ENCODE measurements around the gene RANBP9.

Gene RANBP9

DNA sequence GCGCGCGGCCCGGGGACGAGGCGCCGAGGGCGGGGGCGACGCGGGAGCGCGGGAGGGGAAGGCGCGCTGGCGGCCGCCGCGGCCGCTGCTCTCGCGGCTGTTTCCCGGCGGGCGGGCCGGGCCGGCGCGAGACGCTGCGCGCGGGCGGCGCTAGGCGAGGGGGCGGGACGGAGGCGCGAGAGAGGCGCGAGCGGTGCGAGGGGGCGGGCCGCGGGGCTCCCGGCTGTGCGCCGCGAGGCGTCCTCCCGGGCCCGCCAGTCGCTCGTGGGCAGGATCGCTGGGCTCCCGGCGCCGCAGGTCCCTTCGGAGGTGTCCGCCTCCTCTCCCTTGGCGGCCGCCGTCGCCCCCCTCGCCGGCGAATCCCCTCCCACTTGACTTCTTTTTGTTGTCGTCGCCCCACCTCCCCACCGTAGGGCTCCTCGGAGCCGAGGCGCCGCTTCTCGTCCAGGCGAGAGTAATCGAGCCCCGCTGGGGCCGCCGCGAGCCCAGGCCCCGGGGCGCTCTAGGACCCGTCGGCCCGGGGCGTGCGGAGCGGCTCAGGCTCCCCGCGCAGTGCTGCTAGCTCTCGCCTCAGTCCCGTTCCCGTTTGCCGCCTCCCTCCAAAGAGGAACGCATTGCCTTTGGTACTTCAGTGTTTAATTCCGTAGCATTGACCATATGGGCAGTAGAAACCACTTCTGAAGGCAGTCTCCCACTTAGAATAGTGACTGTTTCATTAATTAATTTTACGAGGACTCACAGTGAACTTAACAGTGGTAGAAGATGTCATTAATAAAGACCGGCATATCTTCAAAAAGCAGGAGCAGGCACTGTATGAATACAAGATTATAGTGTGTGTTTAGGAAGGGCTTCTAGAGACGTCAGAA, at the start of gene RANBP9:
Gene RANBP9, minus strand, starts transcription at position 103 of the 866 bp plus-strand sequence. CDS start 330 bp downstream, outside the sequence.
- DNase-seq = peak; percentile 91

DNA sequence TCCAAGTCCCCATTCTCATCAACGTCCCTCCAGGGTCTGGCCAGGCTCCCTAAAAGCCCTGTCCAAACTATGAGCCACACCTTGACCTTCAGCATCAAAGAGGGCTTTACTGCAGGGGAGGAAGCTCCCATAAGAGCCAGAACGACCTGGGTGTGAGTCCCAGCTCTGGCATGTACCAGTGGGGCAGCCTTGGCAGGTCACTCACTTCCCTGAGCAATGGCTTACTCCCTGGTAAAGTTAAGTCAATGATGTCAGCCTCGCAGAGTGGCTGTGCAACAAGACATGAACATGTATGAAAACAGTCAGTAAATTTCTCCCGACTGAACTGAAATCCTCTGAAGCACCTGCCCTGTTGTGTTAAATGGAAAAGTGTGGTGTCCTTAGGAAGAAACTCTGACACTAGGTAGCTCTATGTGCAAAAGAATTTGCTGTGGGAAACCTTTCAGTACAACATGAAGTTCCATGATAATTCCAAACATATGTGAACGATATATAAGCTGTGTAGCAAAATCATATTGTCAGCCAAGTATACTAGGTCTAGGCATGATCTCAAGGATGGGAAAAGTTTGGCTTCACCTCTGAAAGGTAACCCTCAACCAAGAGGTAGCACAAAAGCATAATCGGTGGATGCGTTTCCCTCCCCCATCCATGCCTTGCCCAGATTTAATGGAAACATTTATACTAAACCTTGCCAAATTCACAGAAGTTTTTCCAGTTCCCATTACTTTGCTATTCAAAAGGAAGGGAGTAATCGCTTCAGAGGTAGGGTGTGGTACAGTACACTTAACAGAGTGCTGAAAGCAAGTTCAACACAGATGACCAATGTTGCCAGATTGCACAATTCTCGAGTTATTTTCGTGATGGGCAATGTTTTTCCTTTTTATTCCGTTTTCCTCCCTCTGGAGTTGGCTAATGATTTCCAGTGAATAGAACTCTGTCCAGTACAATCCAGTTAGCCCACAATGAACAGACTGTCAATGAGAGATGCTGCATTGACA, 49.0 kb upstream of the RANBP9 start:
- no peak for DNase-seq

DNA sequence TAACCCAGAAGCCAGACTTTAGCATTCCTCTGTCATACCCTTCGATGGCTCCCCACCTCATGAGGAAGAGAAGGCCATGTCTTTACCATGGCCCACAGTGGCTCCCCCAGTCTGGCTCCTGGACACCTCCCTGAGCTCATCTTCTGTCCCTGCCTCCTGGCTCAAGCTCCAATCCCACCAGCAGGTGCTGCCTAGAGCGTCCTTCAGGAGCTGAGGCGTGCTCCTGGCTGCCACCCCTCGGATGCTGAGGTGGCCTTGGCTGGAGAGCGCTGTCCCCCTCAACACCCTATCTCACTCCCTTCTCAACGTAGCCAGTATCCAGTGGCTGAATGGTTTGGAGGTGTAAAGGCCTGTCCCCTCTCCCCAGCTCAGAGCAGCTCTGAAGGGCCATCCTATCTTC, 47.4 kb upstream of the RANBP9 start:
- DNase-seq = no peak

DNA sequence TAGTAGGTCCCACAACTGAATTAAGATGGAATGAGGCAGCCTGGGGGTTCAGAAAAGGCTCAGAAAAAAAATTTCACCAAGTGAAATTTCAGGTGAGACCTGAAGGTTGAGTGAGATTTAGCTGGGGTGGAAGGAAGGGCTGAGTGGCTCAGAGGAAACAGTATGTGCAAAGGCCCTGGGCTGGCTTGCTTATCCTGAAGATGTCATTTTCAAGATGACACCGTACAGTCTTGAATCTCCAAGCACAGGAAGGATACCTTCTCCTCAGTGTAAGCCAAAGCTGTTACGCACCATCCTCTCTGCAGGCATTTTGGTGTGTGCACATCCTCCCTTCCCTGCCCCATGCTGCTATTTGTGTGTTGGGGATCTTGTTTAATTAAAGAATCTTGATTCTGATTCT, 43.0 kb upstream of the RANBP9 start:
- DNase-seq = no peak

DNA sequence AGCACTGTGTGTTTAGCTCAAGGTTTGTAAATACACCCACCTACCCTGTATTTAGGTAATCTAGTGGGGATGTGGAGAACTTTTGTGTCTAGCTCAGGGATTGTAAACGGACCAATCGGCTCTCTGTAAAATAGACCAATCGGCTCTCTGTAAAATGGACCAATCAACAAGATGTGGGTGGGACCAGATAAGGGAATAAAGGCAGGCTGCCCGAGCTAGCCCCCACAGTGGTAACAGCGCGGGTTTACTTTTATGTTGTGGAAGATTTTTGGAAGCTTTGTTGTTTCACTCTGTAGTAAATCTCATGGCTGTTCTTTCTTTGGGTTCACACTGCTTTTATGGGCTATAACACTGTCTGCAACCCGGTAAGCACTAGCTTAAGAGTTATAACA, 32.1 kb upstream of the RANBP9 start:
- no peak for DNase-seq

DNA sequence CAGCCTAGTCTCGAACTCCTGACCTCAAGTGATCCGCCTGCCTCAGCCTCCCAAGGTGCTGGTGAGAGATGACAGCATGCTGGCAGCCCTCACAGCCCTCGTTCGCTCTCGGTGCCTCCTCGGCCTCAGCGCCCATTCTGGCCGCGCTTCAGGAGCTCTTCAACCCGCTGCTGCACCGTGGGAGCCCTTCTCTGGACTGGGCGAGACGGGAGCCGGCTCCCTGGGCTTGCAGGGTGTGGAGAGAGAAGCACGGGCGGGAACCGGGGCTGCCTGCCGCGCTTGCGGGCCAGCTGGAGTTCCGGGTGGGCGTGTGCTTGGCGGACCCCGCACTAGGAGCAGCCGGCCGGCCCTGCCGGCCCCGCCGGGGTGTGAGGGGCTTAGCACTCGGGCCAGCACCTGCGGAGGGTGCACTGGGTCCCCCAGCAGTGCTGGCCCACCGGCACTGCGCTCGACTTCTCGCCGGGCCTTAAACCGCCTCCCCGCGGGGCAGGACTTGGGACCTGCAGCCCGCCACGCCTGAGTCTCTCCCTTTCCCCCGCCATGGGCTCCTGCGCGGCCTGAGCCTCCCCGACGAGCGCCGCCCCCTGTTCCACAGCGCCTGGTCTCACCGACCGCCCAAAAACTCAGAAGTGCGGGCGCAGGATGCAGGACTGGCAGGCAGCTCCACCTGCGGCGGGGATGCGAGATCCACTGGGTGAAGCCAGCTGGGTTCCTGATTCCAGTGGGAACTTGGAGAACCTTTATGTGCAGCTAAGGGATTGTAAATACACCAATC, 31.5 kb upstream of the RANBP9 start:
- no peak for DNase-seq

DNA sequence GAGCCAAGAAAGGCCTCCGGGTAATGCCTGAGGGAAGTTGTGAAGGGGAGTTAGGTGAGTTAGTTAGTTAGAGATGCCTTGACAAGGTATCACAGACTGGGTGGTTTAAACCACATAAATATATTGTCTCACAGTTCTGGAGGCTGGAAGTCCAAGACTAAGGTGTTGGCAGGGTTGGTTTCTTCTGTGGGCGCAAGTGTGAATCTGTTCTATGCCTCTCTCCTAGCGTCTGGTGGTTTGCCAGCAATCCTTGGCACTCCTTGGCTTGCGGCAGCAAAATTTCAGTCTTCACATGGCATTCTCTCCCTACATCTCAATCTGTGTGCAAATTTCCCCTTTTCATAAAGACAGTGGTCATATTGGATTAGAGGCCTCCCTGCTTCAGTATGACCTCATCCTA, 29.7 kb upstream of the RANBP9 start:
- no peak for DNase-seq

DNA sequence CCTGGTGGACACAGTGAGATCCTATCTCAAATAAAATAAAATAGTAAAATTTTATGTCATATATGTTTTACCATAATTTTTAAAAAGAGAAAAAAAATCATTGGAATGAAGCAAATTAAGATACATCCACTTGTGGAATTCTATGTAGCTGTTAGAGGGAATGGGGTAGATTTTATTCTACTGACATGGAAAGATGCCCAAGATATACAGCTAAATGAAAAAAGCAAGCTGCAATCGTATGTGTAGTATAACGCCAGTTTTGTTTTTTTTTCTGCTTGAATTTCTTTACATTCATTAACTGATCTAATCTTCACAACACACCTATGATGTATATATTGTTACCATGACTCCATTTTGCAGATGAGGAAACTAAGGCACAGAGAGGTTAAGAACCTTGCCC, 23.4 kb upstream of the RANBP9 start:
- DNase-seq = no peak

DNA sequence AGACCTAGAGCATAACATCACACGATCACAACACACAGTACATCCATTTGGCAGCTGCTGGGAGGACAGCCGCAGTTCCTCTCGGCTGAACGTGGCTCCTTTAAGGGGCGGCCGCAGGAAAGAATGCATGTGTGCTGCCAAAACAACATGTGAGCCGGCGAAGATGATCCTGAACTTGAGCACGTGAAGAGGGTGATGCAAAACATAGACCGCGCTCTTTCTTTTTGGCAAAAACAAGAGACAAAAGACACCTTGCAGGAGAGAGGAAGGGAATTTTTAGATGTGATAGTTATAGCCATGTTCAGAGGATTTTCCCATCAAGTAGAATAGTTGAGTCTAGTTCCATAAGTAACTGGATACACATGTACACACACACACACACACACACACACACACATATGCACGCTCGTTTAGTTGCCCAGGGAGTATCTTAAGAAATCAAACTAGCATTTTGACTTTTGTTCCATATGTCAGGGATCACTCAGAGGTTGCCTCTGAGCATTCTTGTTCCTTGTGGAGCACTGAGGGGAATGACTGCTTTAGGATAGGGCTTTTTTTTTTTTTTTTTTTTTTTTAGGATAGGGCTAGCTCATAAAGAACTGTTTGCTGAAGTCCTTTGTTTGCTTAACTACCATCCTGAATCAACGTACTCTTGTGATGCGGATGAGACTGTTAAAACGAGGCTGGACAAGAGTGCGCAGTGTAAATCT, 21.7 kb upstream of the RANBP9 start:
- no peak for DNase-seq

DNA sequence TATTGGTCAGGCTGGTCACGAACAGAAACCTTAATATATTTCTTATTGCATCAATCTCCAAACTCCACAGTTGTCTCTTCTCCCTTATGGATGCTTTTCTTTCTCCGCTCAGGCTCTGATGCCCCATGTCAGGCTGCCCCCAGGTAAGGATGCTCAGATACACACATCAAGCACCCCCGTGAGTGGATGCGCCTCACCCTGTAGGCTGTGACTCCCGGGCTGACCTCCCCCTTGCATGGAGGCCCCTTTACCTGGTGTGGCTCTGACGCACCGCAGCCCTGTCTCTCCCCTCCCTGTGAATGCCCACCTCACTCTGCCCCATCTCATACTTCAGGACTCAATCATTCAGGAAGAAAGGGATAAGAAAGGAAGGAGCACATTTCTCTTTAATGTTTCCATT, 19.1 kb upstream of the RANBP9 start:
- no peak for DNase-seq

DNA sequence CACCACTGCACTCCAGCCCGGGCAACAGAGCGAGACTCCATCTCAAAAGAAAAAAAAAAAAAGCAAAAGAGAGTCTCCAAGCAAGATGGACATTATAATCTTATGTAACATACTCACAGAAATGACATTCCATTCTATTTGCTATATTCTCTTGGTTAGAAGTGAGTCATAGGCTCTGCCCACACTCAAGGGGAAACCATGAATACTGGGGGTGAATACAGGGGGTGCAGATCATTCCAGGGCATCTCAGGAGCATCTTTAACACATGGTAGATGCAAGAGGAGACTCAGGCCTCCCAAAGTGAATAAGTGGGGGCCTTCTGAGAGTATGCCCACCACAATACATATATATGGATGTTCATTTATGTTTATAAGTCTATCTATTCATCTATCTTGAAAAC, 18.3 kb upstream of the RANBP9 start:
- DNase-seq = no peak

DNA sequence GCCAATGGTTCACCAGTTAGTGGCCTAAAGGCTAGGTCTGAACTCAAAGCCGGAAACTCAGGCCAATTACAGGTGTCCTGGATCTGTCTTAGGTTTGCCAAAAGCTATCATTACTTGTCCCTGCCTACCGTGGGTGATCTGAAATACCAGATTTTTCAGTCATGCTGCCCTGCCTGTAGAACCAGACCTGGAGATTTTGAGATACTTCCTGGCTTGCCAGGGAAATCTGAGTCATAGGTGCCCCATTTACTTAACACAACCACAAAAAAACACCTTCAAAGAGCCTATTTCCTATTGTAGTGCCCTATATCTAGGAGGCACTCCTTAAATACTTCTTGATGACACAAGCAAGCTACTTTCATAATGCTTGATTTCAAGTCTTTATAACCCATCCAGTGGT, 13.9 kb upstream of the RANBP9 start:
- peak; percentile 44 for DNase-seq

DNA sequence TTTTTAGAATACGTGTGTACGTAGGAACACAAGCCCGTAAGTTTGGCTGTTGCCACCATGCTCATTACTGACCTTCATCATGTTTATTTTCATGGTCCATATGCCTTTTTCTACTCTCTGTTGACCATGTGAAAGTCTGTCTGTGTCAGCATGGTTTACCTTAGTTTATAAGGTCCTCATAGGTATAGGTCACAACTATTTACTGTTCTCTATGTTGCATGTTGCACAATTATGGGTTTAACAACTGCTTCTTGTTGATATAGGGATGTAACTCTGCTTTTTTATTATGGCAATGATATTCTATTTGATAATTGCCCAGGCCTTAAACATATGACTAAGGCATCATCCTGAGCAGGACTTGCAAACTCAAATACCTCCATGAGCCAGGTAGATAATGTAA, 13.4 kb upstream of the RANBP9 start:
- no peak for DNase-seq

DNA sequence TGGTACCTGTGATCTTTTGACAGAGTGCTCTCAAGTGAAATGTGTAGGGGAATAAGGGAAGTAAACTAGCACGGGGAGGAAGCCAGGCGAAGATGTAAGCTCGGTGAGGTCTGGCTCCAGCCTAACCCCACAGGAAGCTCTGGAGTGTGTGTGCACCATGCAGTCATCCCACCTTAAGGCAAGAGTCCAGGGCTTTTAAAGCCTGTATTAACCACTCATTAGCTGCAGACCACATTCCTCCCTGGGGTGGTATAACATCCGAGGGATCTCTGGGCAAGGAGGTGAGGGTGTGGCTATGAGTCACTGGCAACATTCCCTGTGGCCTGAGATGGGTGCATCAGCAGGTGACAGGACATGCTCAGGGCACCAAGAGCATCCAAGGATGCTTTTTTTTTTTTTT, 12.5 kb upstream of the RANBP9 start:
- DNase-seq = no peak

DNA sequence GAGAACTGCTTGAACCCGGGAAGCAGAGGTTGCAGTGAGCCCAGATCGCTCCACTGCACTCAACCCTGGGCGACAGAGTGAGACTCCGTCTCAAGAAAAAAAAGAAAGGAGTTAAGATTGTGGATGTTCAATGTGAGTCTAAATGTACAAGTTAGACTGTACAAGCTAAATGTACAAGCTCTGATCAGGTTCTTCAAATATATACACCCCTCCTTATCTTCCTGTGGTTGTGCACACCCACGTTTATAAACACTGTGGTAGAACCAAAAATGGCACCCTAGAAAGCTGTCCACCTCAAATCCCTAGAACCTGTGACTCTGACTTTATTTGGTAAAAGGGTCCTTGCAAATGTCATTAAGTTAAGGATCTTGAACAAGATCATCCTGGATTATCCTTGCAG, 11.2 kb upstream of the RANBP9 start:
- no peak for DNase-seq

DNA sequence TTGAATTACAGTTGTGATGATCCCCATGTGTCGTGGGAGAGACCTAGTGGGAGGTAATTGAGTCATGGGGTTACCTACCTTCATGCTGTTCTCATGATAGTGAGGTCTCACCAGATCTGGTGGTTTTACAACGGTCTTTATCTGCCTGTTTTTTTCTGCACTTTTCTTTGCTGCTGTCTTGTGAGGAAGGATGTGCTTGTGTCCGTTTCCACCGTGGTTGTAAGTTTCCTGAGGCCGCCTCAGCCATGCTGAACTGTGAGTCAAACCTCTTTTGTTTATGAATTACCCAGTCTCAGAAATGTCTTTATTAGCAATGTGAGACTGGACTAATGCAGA, 6.5 kb upstream of the RANBP9 start:
- no peak for DNase-seq

DNA sequence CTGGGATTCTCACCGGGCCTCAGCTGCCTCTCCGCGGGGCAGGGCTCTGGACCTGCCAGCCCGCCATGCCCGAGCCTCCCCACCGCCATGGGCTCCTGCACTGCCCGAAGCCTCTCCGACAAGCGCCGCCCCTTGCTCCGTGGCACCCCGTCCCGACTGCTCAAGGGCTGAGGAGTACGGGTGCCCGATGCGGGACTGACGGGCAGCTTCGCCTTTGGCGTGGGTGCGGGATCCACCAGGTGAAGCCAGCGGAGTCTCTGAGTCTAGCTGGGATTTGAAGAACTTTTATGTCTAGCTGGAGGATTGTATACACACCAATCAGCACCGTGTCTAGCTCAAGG, 5.3 kb upstream of the RANBP9 start:
- no peak for DNase-seq

DNA sequence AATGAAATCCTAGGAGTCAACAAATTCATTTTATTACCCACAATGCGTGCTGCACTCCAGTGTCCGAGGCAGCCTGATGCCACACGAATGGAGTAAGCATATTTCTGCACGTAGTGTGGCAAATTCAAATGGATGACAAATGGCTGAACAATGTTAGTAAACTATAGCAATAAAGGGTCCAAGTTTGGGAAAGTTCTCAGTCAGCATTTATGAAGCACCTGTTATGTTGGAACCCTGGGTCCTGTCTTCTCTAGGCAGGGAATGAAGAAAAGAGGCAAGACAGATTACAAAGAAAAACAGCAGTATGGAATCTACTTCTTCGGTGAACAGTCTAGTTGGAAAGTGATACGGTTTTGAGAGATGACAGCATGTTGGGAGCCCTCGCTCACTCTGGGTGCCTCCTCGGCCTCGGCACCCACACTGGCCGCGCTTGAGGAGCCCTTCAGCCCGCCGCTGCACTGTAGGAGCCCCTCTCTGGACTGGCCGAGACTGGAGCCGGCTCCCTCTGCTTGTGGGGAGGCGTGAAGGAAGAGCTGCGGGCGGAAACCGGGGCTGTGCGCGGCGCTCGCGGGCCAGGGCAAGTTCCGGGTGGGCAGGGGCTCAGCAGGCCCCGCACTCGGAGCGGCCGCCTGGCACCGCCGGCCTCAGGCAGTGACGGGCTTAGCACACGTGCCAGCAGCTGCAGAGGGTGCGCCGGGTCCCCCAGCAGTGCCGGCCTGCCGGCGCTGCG, 4.8 kb upstream of the RANBP9 start:
- no peak for DNase-seq

DNA sequence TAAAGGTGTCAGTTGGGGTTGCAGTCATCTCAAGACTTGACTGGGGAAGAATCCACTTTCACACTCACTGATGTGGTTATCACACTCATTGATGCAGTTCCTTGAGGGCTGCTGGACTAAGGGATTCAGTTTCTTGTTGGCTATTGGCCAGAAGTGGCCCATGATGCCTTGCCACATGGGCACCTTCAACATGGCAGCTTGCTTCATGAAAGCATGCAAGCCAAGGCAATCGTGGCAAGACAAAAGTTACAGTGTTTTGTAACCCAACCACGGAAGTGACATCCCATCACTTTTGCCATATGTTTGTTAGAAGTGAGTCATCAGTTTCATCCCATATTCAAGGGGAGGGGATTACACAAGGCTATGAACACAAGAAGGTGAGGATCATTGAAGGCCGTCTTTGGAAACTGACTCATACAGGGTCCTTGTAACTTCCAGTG, 3.8 kb upstream of the RANBP9 start:
- DNase-seq = peak; percentile 63

DNA sequence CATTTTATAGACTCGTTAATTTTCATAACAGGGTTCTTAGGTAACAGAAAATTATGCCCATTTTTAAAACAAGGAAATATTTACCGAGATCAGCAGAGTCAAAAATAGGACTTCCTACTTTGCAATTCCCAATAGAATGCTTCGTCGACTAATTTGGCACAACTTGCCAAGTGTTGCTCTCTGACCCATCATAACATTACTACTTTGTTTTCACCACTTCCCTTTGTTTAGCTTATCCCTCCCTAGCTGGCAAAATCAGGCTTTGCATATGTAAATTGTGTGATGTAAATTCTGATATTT, 914 bp upstream of the RANBP9 start:
- no peak for DNase-seq

DNA sequence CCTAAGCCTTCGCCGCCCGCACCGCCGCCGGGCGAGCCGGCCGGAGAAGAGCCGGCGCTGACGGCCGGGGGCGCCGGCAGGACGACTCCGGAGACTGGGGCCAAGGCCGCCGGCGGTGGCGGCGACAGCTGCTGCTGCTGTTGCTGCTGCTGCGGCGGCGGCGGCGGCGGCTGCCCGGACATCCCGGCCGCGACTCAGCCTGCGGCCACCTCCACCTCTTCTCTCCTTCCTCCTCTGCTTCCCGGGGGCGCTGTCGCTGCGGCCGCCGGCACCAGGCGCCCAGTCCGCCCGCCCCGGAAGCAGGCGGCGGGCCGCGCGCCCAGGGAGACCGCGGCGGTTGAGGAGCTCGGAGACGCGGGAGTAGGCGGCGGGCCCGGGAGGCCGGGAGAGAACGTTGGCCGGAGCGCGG, 307 bp downstream of the RANBP9 start:
- no peak for DNase-seq

All from stimulated activated CD4-positive, alpha-beta T cell treated with anti-CD3 and anti-CD28 coated beads, Interleukin-15, amount 100 ng/mL, for 24 hours (primary cell).